Measurements from ENCODE around the gene LARP1B. TPM values are rescaled to one million over a fixed set of nuclear protein-coding genes. Genes with fewer than 3 reads are reported as not detected.
A peak's percentile ranks its signal among the peaks of the same experiment; 100 is the strongest.
"Not testable (repeated sequence)": the region's sequence is repeated elsewhere in the genome, so short reads cannot be mapped to it uniquely, and the experiment has no call there.

Gene LARP1B
- total RNA-seq (2014; rRNA removed; shearing (Covaris generic)) = 15.0 and 16.4 TPM in 2 replicates

DNA sequence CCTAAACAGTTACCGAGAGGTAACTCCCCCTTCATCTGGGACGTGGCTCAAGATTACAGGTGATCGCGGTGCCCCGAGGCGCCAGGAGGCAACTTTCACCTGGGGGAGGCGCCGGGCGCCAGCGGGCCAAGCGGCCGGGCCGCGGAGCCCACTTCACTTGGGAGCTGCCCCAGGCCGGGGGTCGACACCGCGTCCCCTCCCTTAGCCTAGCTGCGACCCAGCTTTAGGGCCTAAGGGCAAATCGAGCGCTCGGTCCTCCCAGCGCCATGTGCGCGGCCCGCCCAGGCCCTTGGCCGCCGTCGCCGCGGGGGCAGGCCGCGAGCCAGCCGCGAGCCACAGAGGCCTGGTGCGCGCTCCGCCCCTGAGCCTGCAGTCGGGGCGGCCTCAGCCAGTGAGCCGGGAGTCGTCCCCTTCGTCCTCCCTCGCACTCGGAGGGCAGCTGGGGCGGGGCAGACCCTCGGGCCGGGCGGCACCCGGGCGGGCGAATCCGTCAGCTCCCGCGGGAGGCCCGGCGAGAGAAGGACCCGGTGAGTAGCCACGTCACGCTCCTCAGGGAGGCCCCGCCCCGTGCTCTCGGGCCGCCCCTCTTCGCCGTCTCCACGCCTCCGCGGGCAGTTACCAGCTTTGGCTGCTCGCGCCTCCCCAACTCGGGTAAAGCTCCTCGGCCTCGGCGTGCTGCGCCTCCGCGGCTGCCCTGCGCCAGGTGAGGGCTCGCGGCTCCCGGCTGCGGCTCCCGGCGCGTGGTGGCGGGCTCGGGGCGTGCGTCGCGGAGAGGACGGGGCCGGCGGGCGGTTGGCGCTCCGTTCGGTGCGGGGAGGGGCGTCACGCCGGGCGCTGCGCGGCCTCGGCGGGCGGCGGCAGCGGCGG lies at the start of gene LARP1B:
TSS of gene LARP1B (plus strand) at position 614 of the 867 bp plus-strand sequence. CDS start 13,640 bp downstream, outside the sequence.
- DNase-seq (ENCODE audit: low spot score) = peak; percentile 96

DNA sequence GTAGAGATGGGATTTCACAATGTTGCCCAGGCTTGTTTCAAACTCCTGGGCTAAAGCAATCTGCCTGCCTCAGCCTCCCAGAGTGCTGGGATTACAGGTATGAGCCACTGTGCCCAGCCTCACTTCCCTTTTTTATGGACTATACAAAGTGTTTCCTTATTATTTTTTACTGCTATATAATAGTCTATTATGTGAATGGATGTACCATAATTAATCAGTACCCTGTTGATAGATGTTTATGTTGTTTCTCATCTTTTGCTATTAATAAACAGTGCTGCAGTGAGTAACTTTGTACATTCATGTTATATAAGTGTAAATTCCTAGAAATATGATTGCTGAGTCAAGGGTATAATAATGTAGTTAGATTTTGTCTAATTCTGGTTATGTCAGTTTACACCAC lies 35.8 kb upstream of the LARP1B start:
- DNase-seq (ENCODE audit: low spot score) = no peak

DNA sequence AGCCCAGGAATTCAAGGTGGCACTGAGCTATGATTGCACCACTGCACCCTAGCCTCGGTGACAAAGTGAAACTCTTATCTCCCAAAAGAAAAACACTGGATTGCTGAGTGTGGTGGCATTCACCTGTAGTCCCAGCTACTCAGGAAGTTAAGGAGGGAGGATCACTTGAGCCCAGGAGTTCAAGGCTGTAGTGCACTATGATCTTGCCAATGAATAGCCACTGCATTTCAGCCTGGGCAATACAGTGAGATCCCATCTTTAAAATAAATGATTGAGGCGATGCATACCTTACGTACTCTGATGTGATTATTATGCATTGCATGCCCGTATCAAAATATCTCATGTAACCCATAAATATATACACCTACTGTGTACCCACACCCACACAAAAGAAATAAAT lies 31.2 kb upstream of the LARP1B start:
- DNase-seq (ENCODE audit: low spot score) = no peak

DNA sequence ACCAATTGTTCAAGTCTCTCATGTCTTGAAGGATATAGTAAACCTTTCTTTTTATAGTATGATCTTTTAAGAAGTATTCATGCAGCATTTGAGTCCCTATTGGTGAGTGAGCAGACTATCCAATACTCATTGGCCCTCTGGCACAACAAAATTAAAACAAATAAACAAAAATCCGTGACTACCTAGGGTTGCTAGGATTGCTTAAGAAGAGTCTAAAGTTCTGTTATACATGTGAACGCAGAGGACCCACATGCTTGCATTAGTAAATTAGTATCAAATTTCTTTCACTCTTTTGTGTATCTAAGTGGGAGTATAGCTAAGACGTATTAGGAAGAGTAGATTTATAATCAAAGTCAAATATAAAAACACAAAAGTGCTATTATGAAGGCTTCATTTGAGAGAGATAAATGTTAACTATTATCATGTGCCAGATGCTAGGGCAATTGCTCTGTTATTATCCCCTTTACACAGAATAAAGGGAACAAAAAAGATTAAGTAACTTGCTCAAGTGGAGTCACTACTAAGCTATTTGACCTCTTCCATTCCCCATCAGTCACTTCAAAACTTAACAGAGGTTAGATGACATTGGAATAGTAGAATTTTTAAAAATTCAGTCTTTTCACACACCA lies 29.2 kb upstream of the LARP1B start:
- no peak for DNase-seq (ENCODE audit: low spot score)

DNA sequence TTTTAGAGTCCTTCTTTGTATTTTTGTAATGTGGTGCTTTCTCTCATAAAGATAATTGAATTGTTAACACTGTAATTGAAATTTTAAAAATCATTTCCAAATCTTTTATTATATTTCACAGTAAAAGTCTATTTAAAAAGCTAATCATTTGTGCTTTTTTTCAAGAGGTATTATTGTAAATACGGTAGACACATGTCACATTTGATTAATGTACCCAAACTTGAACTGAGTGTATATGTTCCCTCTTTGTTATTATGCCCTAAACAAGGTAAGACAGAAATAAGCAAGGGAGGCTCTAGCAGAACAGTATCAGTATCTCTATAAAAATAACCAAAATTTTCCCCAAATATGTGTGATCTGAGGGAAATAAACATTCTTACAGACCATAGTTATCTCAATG lies 21.5 kb upstream of the LARP1B start:
- no peak for DNase-seq (ENCODE audit: low spot score)

DNA sequence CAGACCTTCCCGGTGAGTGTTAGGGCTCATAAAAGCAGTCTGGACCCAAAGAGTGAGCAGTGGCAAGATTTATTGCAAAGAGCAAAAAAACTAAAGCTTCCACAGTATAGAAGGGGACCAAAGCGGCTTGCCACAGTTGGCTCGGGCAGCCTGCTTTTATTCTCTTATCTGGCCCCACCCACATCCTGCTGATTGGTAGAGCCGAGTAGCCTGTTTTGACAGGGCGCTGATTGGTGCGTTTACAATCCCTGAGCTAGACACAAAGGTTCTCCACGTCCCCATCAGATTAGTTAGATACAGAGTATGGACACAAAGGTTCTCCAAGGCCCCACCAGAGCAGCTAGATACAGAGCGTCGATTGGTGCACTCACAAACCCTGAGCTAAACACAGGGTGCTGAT lies 14.1 kb upstream of the LARP1B start:
- not testable (repeated sequence) for DNase-seq (ENCODE audit: low spot score)

DNA sequence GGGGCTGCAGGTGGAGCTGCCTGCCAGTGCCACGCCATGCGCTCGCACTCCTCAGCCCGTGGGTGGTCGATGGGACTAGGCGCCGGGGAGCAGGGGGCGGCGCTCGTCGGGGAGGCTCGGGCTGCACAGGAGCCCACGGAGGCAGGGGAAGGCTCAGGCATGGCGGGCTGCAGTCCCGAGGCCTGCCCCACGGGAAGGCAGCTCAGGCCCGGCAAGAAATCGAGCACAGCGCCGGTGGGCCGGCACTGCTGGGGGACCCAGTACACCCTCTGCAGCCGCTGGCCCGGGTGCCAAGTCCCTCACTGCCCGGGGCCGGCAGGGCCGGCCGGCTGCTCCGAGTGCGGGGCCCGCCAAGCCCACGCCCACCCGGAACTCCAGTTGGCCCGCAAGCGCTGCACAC lies 13.6 kb upstream of the LARP1B start:
- DNase-seq (ENCODE audit: low spot score) = not testable (repeated sequence)

DNA sequence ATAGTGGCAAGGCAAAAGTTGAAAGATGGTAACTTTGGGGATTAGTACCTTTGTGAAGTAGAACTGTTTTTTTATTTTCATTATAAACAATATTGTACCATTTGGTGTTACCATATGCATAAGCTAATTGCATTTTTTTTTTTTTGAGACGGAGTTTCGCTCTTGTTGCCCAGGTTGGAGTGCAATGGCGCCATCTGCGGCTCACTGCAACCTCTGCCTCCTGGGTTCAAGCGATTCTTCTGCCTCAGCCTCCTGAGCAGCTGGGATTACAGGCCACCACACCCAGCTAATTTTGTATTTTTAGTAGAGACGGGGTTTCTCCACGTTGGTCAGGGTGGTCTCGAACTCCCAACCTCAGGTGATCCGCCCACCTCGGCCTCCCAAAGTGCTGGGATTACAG lies 9.9 kb upstream of the LARP1B start:
- peak; percentile 28 for DNase-seq (ENCODE audit: low spot score)

DNA sequence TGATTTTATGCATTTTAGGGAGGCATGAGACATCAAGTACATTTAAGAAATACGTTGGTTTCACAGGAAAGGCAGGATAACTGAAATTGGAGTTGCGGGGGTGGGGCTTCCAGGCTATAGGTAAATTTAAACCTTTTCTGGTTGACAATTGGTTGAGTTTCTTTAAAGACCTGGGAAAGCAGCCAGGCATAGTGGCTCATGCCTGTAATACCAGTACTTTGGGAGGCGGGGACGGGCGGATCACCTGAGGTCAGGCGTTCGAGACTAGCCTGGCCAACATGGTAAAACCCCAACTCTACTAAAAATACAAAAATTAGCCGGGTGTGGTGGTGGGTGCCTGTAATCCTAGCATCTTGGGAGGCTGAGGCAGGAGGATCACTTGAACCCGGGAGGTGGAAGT lies 6.2 kb upstream of the LARP1B start:
- DNase-seq (ENCODE audit: low spot score) = not testable (repeated sequence)

DNA sequence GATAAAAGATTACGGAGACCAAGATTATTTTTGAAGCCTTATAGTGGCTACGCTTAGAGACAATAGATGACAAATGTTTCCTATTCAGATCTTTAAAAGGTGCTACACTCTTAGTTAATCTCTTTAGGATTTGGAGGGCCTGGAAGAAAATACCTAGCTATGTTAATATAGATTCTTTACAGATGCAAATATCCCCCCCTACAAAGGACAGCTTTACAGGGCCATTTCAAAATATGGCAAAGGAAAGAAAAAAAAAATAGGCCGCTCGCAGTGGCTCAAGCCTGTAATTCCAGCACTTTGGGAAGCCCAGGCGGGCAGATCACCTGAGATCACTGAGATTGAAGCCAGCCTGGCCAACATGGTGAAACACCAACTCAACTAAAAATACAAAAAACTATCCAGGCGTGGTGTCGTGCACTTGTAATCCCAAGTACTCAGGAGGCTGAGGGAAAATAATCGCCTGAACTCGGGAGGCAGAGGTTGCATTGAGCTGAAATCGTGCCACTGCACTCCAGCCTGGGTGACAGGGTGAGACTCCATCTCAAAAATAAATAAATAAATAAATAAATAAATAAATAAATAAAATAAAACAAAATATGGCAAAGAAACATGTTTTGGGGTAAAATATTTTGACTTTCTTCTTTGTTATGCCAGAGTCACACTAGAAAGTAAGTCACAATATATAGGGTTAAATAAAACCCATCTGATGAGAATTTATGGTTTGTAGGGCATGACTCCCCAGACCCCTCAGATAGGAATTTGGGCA lies 5.5 kb upstream of the LARP1B start:
- not testable (repeated sequence) for DNase-seq (ENCODE audit: low spot score)

DNA sequence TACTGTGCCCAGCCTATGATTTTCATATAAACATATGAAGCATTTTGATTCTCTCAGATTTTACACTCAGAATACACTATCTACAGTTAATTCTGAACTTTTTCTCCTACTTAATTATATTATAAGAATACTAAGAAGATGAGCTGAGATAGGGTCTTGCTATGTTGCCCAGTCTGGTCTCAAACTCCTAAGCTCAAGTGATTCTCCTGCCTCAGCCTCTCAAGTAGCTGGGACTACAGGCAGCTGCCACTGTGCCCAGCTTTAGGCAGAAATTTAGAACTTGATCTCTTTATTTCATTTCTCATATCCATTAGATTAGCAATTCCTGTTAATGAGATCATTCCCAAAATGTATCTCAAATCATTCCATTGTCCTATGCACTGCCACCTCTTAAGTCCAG lies 4.7 kb upstream of the LARP1B start:
- DNase-seq (ENCODE audit: low spot score) = no peak

DNA sequence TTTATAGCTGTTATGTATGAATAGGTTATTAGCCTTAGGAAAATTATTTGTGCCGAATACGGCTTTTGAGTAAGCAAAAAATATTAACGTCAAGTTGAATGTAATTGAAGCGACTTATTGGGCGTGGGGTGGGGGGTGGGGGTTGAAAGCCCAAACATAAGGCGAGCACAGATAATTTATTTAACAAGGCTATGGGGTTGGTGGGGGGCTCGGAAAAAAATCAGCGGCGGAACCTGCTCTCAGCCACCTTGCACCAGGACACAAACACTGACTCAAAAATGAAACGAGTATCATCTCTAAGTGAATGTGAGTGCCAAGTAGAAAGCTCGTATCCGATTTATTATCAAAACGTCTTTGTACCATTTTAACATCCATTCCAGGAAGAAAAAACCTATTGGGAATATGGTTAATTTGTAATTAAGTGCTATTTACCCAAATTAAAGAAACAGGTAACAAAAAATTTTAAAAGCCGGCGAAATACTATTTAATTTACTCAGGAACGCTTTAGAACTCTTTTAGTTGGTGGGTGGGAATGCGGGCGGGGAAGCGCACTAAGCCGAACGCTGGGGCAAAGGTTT lies 902 bp upstream of the LARP1B start:
- peak; percentile 35 for DNase-seq (ENCODE audit: low spot score)

DNA sequence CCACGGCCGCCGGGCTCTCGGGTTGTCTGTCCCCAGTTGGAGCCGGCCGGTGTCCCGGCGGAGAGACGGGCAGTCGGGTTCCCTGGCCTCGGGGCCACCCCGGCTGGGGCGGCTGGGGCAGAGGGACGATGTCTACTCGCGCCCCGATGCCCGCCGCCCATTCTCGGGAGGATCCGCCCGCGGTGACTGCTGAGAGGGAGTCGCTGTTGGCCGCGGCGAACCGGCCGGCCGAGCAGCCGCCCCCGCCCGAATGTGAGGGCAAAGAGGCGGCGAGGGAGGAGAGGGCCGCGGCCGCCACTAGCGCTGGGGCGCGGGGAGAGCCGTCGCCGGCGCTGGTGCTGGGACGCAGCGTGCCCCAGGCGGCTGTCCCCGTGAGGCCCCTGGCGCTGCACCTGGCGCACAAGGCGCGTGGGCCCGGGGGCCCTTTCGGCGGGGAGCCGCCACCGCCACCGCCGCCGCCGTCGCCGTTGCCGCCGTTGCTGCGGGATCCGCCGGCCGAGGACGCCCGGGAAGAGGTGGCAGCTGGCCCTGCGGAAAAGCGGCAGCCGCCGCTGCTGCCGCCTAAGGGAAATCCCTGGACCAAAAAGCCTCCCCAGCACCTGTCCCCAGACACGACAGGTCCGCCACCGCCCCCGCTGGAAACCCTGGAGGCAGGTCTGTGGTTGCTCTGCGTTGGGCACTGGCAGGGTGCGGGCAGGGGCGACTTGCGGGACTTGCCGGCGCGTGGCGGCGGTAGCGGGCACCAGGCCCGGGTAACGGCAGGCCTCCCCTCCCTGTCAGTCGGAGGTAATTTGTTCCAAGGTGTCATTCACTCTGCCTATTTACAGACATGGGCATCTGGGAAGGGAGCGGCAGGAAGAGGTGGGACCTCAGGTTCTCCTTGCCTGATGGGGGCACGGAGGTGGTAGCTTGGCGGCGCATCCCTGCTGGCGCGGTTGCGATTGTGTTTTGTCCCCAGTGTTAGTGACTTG lies 739 bp downstream of the LARP1B start:
- peak; percentile 72 for DNase-seq (ENCODE audit: low spot score)

DNA sequence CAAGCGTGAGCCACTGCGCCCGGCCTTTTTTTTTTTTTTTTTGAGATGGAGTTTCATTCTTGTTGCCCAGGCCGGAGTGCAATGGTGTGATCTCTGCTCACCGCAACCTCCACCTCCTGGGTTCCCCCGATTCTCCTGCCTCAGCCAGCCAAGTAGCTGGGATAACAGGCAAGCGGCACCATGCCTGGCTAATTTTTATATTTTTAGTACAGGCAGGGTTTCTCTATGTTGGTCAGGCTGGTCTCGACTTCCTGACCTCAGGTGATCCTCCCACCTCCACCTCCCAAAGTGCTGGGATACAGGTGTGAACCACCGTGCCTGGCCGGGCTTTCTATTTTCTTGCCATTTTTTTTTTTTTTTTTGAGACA lies 5.3 kb downstream of the LARP1B start:
- not testable (repeated sequence) for DNase-seq (ENCODE audit: low spot score)

DNA sequence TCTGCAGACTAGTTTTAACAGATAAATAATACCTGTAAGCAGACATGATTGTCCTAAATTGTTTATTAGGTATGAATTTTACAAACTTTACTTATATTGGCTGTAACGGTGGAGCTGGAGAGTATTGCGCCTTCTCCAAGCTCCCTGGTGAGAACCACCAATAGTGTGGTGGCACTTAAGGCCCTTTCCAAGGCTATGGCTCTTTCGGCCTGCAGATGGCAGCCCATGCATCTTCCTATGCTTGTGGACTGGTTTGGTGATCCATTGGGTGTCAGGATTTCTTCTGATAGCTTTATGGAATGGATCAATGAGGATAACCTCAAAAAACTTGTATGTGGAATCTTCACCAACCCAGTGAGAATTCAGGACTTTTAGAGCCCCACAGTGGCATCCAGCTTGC lies 7.8 kb downstream of the LARP1B start:
- DNase-seq (ENCODE audit: low spot score) = peak; percentile 40

DNA sequence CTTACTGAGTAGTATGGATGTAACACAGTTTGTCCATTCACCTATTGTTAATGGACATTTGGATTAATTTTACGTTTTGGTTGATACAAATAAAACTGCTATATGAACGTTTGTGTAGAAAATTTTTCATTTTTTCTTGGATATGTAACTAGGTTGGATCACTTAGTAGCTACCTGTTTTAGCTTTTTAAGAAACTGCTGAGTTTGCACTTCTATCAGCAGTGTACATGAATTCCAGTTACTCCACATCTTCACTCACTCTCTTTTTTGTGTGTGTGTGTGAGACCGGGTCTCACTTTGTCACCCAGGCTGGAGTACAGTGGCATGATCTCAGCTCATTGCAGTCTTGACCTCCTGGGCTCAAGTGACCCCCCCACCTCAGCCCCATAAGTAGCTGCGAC lies 15.4 kb downstream of the LARP1B start:
- DNase-seq (ENCODE audit: low spot score) = no peak

DNA sequence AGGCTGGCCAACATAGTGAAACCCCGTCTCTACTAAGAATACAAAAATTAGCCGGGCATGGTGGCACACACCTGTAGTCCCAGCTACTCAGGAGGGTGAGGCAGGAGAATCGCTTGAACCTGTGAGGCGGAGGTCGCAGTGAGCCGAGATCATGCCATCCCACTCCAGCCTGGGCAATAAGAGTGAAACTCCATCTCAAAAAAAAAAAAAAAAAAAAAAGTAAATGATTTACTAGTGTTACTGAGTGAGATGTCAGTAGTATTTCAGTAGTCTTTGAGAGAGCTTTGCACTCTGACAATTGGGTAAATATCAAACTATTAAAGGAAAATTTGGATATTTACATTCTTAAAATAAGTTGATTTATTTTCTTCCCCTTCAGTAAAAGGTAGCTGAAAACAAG lies 34.2 kb downstream of the LARP1B start:
- DNase-seq (ENCODE audit: low spot score) = not testable (repeated sequence)

DNA sequence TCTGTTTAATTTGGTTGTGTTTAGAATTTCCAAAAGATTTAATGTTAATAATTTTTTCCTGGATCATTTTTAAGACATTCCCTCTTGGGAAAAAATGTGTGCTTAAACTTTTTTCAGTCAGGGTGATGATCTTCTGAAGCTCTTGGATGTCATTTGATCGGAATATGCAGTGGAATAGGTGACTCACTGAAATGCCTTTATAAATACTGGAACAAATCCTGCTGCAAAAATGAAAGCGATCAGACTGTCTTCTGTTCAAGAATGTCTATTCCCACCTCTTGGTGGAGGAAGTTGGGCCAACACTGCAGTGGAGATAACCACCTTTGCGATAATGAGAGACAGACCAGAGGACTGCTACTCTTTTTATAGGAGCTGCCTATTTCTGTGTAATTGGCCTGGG lies 46.7 kb downstream of the LARP1B start:
- DNase-seq (ENCODE audit: low spot score) = no peak

DNA sequence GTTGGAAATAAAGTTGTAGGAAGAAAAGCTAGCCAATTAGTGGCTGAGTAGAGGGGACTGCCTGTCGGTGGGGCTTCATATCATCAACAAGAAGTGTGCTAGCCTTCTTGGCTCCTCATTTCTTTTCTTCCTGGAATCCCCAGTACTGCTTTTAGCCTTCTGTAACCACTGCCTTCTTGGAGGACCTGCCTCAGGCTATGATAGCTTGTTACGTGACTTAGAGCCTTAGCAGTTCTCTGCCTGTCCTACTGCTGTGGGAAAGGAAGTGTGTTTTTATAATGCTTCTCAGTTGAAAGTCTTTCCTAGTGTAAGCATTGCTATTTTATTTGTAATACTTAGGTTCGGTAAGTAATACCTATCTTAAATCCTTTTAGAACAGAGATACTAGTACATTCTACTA lies 61.9 kb downstream of the LARP1B start:
- DNase-seq (ENCODE audit: low spot score) = no peak

DNA sequence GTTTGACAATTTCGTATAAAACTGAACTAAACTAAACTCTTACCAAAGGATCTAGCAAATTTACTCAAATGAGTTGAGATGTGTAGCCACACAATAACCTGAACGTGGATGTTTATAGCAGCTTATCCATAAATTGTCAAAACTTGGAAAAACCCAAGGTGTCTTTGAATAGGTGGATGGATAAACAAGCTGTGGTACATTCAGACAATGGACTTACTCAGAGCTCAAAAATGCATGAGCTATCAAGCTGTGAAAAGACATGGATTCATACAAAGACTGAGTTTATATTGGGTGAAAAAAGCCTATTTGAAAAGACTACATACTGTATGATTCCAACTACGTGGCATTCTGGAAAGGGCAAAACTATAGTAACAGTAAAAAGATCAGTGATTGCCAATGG lies 69.5 kb downstream of the LARP1B start:
- DNase-seq (ENCODE audit: low spot score) = no peak

DNA sequence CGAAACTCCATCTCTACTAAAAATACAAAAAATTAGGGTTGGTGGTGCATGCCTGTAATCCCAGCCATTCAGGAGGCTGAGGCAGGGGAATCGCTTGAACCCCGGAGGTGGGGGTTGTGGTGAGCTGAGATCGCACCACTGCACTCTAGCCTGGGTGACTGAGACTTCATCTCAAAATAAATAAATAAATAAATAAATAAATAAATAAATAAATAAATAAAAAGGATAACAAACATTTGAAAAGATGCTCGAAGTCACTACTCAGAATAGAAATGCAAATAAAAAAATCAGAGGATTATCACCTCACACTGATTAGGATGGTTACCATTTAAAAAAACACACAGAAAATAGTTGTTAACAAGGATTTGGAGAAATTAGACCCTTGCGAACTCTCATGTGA lies 73.8 kb downstream of the LARP1B start:
- no peak for DNase-seq (ENCODE audit: low spot score)

Measured in HT-29 (cell line).